Mesothelial cell of epicardium (in vitro differentiated cells): ENCODE data around the gene PDE4D. TPM values are rescaled to one million over a fixed set of nuclear protein-coding genes. Genes with fewer than 3 reads are reported as not detected.

Experiments used
- DNase-seq, 2 experiments: peaks; one replicate each; pipeline ENCODE4 v3.0.0; 2021; ENCODE audit warnings: low spot score in 2 of 2; ENCODE audit not compliant: unreplicated experiment in 2 of 2
- H3K27ac Mint-ChIP-seq: 2 replicates; pipeline ENCODE4 v1.8.0; 2021; ENCODE audit warnings: mixed read lengths
- H3K27me3 Mint-ChIP-seq: 2 replicates; pipeline ENCODE4 v1.8.0; 2021; ENCODE audit warnings: low read depth, mixed read lengths
- H3K36me3 Mint-ChIP-seq: 2 replicates; pipeline ENCODE4 v1.8.0; 2021; ENCODE audit warnings: mixed read lengths
- H3K4me1 Mint-ChIP-seq: 2 replicates; pipeline ENCODE4 v1.8.0; 2021; ENCODE audit warnings: mixed read lengths
- H3K4me3 Mint-ChIP-seq: 2 replicates; pipeline ENCODE4 v1.8.0; 2021; ENCODE audit warnings: mild to moderate bottlenecking, moderate library complexity, mixed read lengths
- H3K9me3 Mint-ChIP-seq: 2 replicates; pipeline ENCODE4 v1.8.0; 2021; ENCODE audit warnings: mixed read lengths
- total RNA-seq: library from RNA; stranded (reverse); gene quantifications from 3 replicates; pipeline ENCODE4 v1.2.1, GENCODE V29; 2021
- TF ChIP-seq, protein P1 (sequence below): fragments of 200-600 bp; sonication (generic); IDR thresholded peaks from one replicate; pipeline ENCODE4 v1.5.0; 2021; ENCODE audit warnings: antibody characterized with exemption; ENCODE audit not compliant: unreplicated experiment

The PDE4D gene
- total RNA-seq, 1 donor from 2014 or later, result 105 TPM

DNA sequence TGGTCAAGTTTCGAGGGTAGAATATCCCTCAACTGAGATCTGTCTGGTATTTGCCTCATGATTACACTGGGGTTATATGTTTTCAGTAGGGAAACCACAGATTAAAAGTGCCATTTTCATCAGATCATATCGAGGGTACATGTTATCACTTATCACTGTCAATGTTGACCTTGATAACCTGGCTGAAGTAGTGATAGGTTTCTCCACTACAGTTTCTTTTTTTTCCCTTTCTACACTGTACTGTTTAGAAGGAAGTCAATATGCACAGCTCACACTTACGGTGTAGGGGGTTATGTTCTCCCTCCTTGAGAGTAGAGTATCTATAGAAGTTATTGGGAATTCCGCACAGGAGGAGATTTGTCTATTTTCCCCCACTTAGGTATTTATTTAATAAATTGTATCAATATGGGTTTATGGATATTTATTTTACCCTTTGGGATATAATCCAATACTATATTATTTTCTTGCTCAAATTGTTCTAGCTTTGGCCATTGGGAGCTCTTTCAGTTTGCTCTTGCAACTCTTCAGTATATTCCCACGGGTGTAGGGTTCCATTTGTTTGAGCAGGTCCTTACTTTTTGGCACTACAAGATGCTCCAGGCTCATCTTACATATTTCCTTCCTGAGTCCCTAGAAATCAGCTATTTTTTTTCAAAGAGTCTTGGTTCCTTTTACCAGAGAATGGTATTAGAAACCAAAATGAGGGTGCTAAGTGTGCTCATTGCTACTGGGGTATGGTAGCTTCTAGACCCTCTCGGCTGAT lies 866.2 kb downstream of the PDE4D start:
- no peak overlapping the region for H3K4me3 Mint-ChIP-seq
- peaks cover 42% of the 10 kb centered on the region for H3K36me3 Mint-ChIP-seq
- peaks cover 18% of the 10 kb centered on the region for H3K9me3 Mint-ChIP-seq
- peaks cover 2% of the 10 kb centered on the region for H3K4me1 Mint-ChIP-seq
- DNase-seq, result no peak
- no peaks in the 10 kb centered on the region for H3K27me3 Mint-ChIP-seq
- H3K27ac Mint-ChIP-seq, result no peak overlapping the region
- TF ChIP-seq, protein P1, sequence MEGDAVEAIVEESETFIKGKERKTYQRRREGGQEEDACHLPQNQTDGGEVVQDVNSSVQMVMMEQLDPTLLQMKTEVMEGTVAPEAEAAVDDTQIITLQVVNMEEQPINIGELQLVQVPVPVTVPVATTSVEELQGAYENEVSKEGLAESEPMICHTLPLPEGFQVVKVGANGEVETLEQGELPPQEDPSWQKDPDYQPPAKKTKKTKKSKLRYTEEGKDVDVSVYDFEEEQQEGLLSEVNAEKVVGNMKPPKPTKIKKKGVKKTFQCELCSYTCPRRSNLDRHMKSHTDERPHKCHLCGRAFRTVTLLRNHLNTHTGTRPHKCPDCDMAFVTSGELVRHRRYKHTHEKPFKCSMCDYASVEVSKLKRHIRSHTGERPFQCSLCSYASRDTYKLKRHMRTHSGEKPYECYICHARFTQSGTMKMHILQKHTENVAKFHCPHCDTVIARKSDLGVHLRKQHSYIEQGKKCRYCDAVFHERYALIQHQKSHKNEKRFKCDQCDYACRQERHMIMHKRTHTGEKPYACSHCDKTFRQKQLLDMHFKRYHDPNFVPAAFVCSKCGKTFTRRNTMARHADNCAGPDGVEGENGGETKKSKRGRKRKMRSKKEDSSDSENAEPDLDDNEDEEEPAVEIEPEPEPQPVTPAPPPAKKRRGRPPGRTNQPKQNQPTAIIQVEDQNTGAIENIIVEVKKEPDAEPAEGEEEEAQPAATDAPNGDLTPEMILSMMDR, result no peak

GRCh38 chr5:59025734-59026133 lies 867.8 kb downstream of the PDE4D start:
- Mint-ChIP-seq H3K27me3 (no peaks in the 10 kb centered on the region), H3K36me3 (peaks cover 35% of the 10 kb centered on the region), H3K27ac (peak overlapping the region; percentile 35), H3K4me3 (no peak overlapping the region), H3K9me3 (peaks cover 14% of the 10 kb centered on the region), H3K4me1 (peaks cover 17% of the 10 kb centered on the region)
- DNase-seq, result no peak
- TF ChIP-seq, protein P1, result no peak

GRCh38 chr5:59021837-59022514 lies 871.5 kb downstream of the PDE4D start:
- peak overlapping the region; percentile 10 for H3K27ac Mint-ChIP-seq
- peaks cover 10% of the 10 kb centered on the region for H3K36me3 Mint-ChIP-seq
- TF ChIP-seq, protein P1, result no peak
- peaks cover 22% of the 10 kb centered on the region for H3K4me1 Mint-ChIP-seq
- no peaks in the 10 kb centered on the region for H3K9me3 Mint-ChIP-seq
- no peak for DNase-seq
- H3K27me3 Mint-ChIP-seq, result no peaks in the 10 kb centered on the region
- no peak overlapping the region for H3K4me3 Mint-ChIP-seq

- H3K4me3 Mint-ChIP-seq, result no peak overlapping the region
- peaks cover 22% of the 10 kb centered on the region for H3K4me1 Mint-ChIP-seq
- no peaks in the 10 kb centered on the region for H3K9me3 Mint-ChIP-seq
- TF ChIP-seq, protein P1, result no peak
- peaks cover 17% of the 10 kb centered on the region for H3K36me3 Mint-ChIP-seq
- H3K27ac Mint-ChIP-seq, result peak overlapping the region; percentile 2
- H3K27me3 Mint-ChIP-seq, result no peaks in the 10 kb centered on the region
- no peak for DNase-seq
These were observed 872.2 kb downstream of the PDE4D start for GRCh38 chr5:59021286-59021673.

- Mint-ChIP-seq H3K36me3 (peaks cover 21% of the 10 kb centered on the region), H3K4me1 (peaks cover 22% of the 10 kb centered on the region), H3K9me3 (no peaks in the 10 kb centered on the region), H3K4me3 (no peak overlapping the region), H3K27ac (peak overlapping the region; percentile 47), H3K27me3 (no peaks in the 10 kb centered on the region)
- DNase-seq, result no peak
- TF ChIP-seq, protein P1, result no peak
These were observed 872.8 kb downstream of the PDE4D start for GRCh38 chr5:59020611-59021285.
